GM12878 (cell line): ENCODE data around the gene ALMS1. TPM values are rescaled to one million over a fixed set of nuclear protein-coding genes. Genes with fewer than 3 reads are reported as not detected.
"Not testable (repeated sequence)": the region's sequence is repeated elsewhere in the genome, so short reads cannot be mapped to it uniquely, and the experiment has no call there.

Source experiments
- ATAC-seq: fragments of 200-7000 bp; cut with Tn5 transposase; 3 replicates; pipeline ENCODE4 v1.9.1; 2020; ENCODE audit warnings: mild to moderate bottlenecking, moderate library complexity
- BruUV-seq: library from RNA; stranded (reverse); fragments of 400-500 nt; replicated peaks from 2 replicates; lab custom pipeline; 2021; lab: Mats Ljungman, UMichigan
- CTCF ChIA-PET: fragments of 300-600 bp; sonication (Branson Sonifier 250); formaldehyde crosslinking; extraction: SDS; loops from one replicate; lab custom pipeline; 2021; ENCODE audit warnings: inconsistent platforms; lab: Yijun Ruan, JAX
- POLR2A ChIA-PET: fragments of 350-600 bp; formaldehyde crosslinking; extraction: SDS; loops from one replicate; lab custom pipeline; 2021; ENCODE audit warnings: inconsistent platforms; lab: Charles Lee
- RAD21 ChIA-PET: fragments of 300-600 bp; sonication (Branson Sonifier 250); formaldehyde crosslinking; loops from one replicate; lab custom pipeline; 2023; ENCODE audit warnings: antibody characterized with exemption; ENCODE audit not compliant: unreplicated experiment; lab: Charles Lee
- SMC1A ChIA-PET: fragments of 300-600 bp; sonication (Branson Sonifier 250); formaldehyde crosslinking; loops from one replicate; lab custom pipeline; 2023; ENCODE audit not compliant: unreplicated experiment, uncharacterized antibody; lab: Charles Lee
- DNase-seq: peaks from one replicate; pipeline ENCODE4 v3.0.0-alpha.2; 2011; ENCODE audit warnings: low read depth, low spot score
- FAIRE-seq: peaks from 3 replicates; lab custom pipeline; 2011; peaks lifted over from hg19 to GRCh38; lab: Jason Lieb, UNC
- H2AFZ ChIP-seq: 2 replicates; pipeline ENCODE4 v1.6.0; 2011; ENCODE audit warnings: low read depth, low read length, control low read depth; ENCODE audit not compliant: control insufficient read depth
- H3K27ac ChIP-seq: 2 replicates; pipeline ENCODE4 v1.5.1; 2011; ENCODE audit warnings: control low read depth; ENCODE audit not compliant: control insufficient read depth, insufficient read depth
- H3K27me3 ChIP-seq, 2 experiments: replicated peaks in 1 of 2; 2 replicates each; pipeline versions ENCODE4 v1.6.0 to v1.6.1; 2011; ENCODE audit warnings: low read length in 1 of 2; ENCODE audit not compliant: control insufficient read depth in 2 of 2, insufficient read depth in 2 of 2
- H3K36me3 ChIP-seq, 2 experiments: 2 replicates each; pipeline ENCODE4 v1.5.1; 2011; ENCODE audit warnings: low read length in 1 of 2; ENCODE audit not compliant: control insufficient read depth in 2 of 2, insufficient read depth in 2 of 2
- H3K4me1 ChIP-seq: 2 replicates; pipeline ENCODE4 v1.6.1; 2011; ENCODE audit warnings: mild to moderate bottlenecking, low read length, moderate library complexity, mixed read lengths; ENCODE audit not compliant: control insufficient read depth, insufficient read depth
- H3K4me2 ChIP-seq: 2 replicates; pipeline ENCODE4 v1.6.0; 2011; ENCODE audit warnings: control low read depth; ENCODE audit not compliant: control insufficient read depth, insufficient read depth
- H3K4me3 ChIP-seq: fragments of 200-600 bp; sonication (generic); 2 replicates; pipeline ENCODE4 v1.5.1; 2016
- H3K79me2 ChIP-seq: 2 replicates; pipeline ENCODE4 v1.6.0; 2011; ENCODE audit warnings: low read length; ENCODE audit not compliant: control insufficient read depth, insufficient read depth
- H3K9ac ChIP-seq: 2 replicates; pipeline ENCODE4 v1.8.0; 2011; ENCODE audit warnings: low read length, control low read depth, mixed read lengths; ENCODE audit not compliant: control insufficient read depth, insufficient read depth
- H3K9me3 ChIP-seq: replicated peaks from 3 replicates; pipeline ENCODE4 v1.5.1; 2011; ENCODE audit warnings: mild to moderate bottlenecking, low read length; ENCODE audit not compliant: control insufficient read depth, insufficient read depth
- H4K20me1 ChIP-seq: 2 replicates; pipeline ENCODE4 v1.6.0; 2011; ENCODE audit not compliant: control insufficient read depth, insufficient read depth
- ESRRA ChIP-seq: IDR thresholded peaks from 2 replicates; pipeline ENCODE4 v1.6.1; 2012; ENCODE audit warnings: mild to moderate bottlenecking, low read length, improper control_type of control experiment
- GABPA ChIP-seq: IDR thresholded peaks from 2 replicates; pipeline ENCODE4 v1.6.1; 2014; ENCODE audit warnings: antibody characterized with exemption, low read depth, mild to moderate bottlenecking, inconsistent platforms
- KLF5 ChIP-seq: fragments of 450-650 bp; IDR thresholded peaks from 2 replicates; pipeline ENCODE4 v1.6.1; 2014; ENCODE audit warnings: mild to moderate bottlenecking; ENCODE audit not compliant: partially characterized antibody
- NFXL1 ChIP-seq: fragments of 450-650 bp; IDR thresholded peaks from 2 replicates; pipeline ENCODE4 v1.6.1; 2017; ENCODE audit warnings: antibody characterized with exemption, mild to moderate bottlenecking, borderline replicate concordance
- NR2F1 ChIP-seq: fragments of 450-650 bp; conservative IDR thresholded peaks from 2 replicates; pipeline ENCODE4 v1.6.1; 2017; ENCODE audit warnings: mild to moderate bottlenecking
- SPI1 ChIP-seq: IDR thresholded peaks from 2 replicates; pipeline ENCODE4 v1.6.1; 2011; ENCODE audit warnings: low read depth, mild to moderate bottlenecking, low read length, moderate library complexity, borderline replicate concordance; ENCODE audit not compliant: insufficient read depth
- YY1 ChIP-seq: IDR thresholded peaks from 2 replicates; pipeline ENCODE4 v1.6.1; 2011; ENCODE audit warnings: low read depth, mild to moderate bottlenecking, low read length
- ZNF384 ChIP-seq: IDR thresholded peaks from 2 replicates; pipeline ENCODE4 v1.6.1; 2012; ENCODE audit warnings: low read depth, mild to moderate bottlenecking, low read length, improper control_type of control experiment, borderline replicate concordance
- WGBS: methylation state at CpG from one replicate; pipeline ENCODE4 v1.1.6; 2016; ENCODE audit warnings: low lambda C conversion rate; ENCODE audit not compliant: insufficient replicate concordance, insufficient coverage; ENCODE audit errors: missing lambda C conversion rate; 5-methylcytosine and 5-hydroxymethylcytosine counted together
- in situ Hi-C: fragments of 300-500 bp; cut with MboI; formaldehyde crosslinking; loops from 9 replicates; pipeline ENCODE4 v1.14.3; 2018; ENCODE audit warnings: mixed read lengths
- intact Hi-C: fragments of 100-400 bp; cut with micrococcal nuclease; formaldehyde crosslinking; loops from one replicate; pipeline ENCODE4 v1.14.2; 2022; ENCODE audit not compliant: unreplicated experiment
- polyA plus RNA-seq, 11 experiments: library from polyadenylated mRNA; depleted of rRNA in 4 of 11; unstranded in 6 of 11; stranded (reverse) in 5 of 11; fragments of >200 nt; fragmentation: Nextera tagmentation in 4 of 11; fragmentation: Illumina TruSeq in 1 of 11; extraction: Ambion mirVana in 4 of 11; extraction: Trizol in 1 of 11; gene quantifications; 1 replicate in 1 of 11; 2 replicates in 10 of 11; pipeline versions ENCODE4 v1.2.1 to v1.2.3, GENCODE V29; 2011 to 2016; ENCODE audit warnings: inconsistent platforms in 2 of 11, missing spikeins in 2 of 11, low read depth in 1 of 11
- total RNA-seq, 4 experiments: library from RNA; depleted of rRNA in 3 of 4; stranded (reverse); fragments of >200 nt in 3 of 4; fragmentation: Illumina TruSeq in 1 of 4; extraction: Trizol in 1 of 4; gene quantifications; 2 replicates each; pipeline versions ENCODE4 v1.2.1 to v1.2.3, GENCODE V29; 2013 to 2021

The ALMS1 gene
- total and polyA plus RNA-seq, 10 of the 15 experiments (the other 5 are each of a cell fraction or from before 2014, with no cell fraction given) = 1.1 to 25.8 (median 10.6) TPM

DNA sequence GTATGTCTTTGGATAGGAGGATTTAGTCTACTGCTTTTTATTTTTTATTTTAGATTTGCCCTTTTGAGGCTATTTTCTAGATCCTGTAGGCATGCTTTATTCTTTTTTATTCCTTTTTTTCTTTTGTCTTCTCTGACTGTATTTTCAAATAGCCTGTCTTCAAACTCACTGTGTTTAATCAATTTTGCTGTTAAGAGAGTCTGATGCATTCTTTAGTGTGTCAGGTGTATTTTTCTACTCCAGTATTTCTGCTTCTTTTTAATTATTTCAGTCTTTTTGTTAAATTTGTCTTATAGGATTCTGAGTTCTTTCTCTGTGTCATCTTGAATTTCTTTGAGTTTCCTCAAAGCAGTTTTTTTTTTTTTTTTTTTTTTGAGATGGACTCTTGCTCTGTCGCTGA is 143.1 kb downstream of the ALMS1 start:
- ChIA-PET CTCF (interaction anchor here (0.7 kb wide), 1 partner anchor 30 kb away, joined by 3 read pairs; no protein-coding TSS in a partner anchor), SMC1A (no interaction called here), RAD21 (no interaction called here), POLR2A (no interaction called here)
- ATAC-seq (no peak), FAIRE-seq (no peak), DNase-seq (no peak)
- Histone ChIP-seq H3K27me3 (no peaks in the 10 kb centered on the region), H3K4me2 (no peak overlapping the region), H4K20me1 (no peaks in the 10 kb centered on the region), H2AFZ (no peak overlapping the region), H3K79me2 (no peaks in the 10 kb centered on the region), H3K4me3 (no peak overlapping the region), H3K9me3 (peaks cover 6% of the 10 kb centered on the region; the same call in 2 of the 3 replicates), H3K36me3 (peaks cover 2 to 4% of the 10 kb centered on the region in 2 experiments; a peak in 3 of 4 replicates), H3K27ac (no peak overlapping the region), H3K4me1 (no peaks in the 10 kb centered on the region), H3K9ac (no peak overlapping the region)
- no peak for TF ChIP-seq KLF5
- TF ChIP-seq NR2F1 = no peak
- TF ChIP-seq NFXL1 = no peak
- TF ChIP-seq ESRRA = no peak
- TF ChIP-seq ZNF384 = no peak
- TF ChIP-seq SPI1 = no peak
- TF ChIP-seq YY1 = no peak
- TF ChIP-seq GABPA = no peak
- in situ Hi-C loops = no loop called here
- BruUV-seq = no TSS peak
- no CpG with 5 or more reads among the region's 1 CpG for WGBS
- intact Hi-C loops = no loop called here

DNA sequence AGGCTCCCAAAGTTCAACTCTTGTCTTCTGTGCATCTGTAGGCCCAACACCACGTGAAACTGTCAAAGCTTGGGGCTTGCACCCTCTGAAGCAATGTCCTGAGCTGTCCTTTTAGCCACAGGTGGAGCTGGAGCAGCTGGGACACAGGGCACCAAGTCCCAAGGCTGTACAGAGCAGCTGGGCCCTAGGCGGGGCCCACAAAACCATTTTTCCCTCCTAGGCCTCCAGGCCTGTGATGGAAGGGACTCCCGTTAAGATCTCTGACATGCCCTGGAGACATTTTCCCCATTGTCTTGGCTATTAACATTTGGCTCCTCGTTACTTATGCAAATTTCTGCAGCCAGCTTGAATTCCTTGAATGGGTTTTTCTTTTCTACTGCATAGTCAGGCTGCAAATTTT is 145.1 kb downstream of the ALMS1 start:
- not testable (repeated sequence) for FAIRE-seq, H3K36me3 ChIP-seq

More for the DNA sequence above, 145.1 kb downstream of the ALMS1 start:
- RAD21 ChIA-PET, CTCF ChIA-PET, H3K4me1 ChIP-seq, H3K4me2 ChIP-seq, H4K20me1 ChIP-seq, DNase-seq, H3K27me3 ChIP-seq, H3K9ac ChIP-seq, H3K79me2 ChIP-seq, H3K9me3 ChIP-seq, H3K27ac ChIP-seq, H2AFZ ChIP-seq, POLR2A ChIA-PET, in situ Hi-C loops, ATAC-seq, SMC1A ChIA-PET, intact Hi-C loops, BruUV-seq, H3K4me3 ChIP-seq: not testable (repeated sequence)
- WGBS = 74% methylated on average over 4 of the region's 4 CpGs
